DOHH2 (cell line): ENCODE measurements around the gene PLK3.

Source experiments
- EZH2phosphoT487 ChIP-seq: fragments of 200-600 bp; sonication (generic); IDR thresholded peaks from 2 replicates; pipeline ENCODE4 v1.6.1; 2017; ENCODE audit warnings: borderline replicate concordance, mild to moderate bottlenecking, antibody characterized with exemption, low read length, moderate library complexity, mixed read lengths
- TF ChIP-seq, protein P1 (sequence below): fragments of 200-600 bp; sonication (generic); IDR thresholded peaks from one replicate; pipeline ENCODE4 v1.5.1; 2014; ENCODE audit warnings: antibody characterized with exemption, mild to moderate bottlenecking, low read depth, low read length; ENCODE audit not compliant: poor library complexity, severe bottlenecking

- TF ChIP-seq, protein P1, sequence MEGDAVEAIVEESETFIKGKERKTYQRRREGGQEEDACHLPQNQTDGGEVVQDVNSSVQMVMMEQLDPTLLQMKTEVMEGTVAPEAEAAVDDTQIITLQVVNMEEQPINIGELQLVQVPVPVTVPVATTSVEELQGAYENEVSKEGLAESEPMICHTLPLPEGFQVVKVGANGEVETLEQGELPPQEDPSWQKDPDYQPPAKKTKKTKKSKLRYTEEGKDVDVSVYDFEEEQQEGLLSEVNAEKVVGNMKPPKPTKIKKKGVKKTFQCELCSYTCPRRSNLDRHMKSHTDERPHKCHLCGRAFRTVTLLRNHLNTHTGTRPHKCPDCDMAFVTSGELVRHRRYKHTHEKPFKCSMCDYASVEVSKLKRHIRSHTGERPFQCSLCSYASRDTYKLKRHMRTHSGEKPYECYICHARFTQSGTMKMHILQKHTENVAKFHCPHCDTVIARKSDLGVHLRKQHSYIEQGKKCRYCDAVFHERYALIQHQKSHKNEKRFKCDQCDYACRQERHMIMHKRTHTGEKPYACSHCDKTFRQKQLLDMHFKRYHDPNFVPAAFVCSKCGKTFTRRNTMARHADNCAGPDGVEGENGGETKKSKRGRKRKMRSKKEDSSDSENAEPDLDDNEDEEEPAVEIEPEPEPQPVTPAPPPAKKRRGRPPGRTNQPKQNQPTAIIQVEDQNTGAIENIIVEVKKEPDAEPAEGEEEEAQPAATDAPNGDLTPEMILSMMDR, result no peak
- no peak for TF ChIP-seq EZH2phosphoT487
Observed at GRCh38 chr1:44848456-44849181, 48.4 kb downstream of the PLK3 start.
